GM12878 (cell line): ENCODE results near the gene MAPRE3.

Experiments
- RUNX3 ChIP-seq: IDR thresholded peaks from 2 replicates; pipeline ENCODE4 v1.6.1; 2012; ENCODE audit warnings: low read length, inconsistent platforms
- TF ChIP-seq, protein P1 (sequence below): fragments of 450-650 bp; IDR thresholded peaks from 2 replicates; pipeline ENCODE4 v1.6.1; 2016; ENCODE audit warnings: mild to moderate bottlenecking

DNA sequence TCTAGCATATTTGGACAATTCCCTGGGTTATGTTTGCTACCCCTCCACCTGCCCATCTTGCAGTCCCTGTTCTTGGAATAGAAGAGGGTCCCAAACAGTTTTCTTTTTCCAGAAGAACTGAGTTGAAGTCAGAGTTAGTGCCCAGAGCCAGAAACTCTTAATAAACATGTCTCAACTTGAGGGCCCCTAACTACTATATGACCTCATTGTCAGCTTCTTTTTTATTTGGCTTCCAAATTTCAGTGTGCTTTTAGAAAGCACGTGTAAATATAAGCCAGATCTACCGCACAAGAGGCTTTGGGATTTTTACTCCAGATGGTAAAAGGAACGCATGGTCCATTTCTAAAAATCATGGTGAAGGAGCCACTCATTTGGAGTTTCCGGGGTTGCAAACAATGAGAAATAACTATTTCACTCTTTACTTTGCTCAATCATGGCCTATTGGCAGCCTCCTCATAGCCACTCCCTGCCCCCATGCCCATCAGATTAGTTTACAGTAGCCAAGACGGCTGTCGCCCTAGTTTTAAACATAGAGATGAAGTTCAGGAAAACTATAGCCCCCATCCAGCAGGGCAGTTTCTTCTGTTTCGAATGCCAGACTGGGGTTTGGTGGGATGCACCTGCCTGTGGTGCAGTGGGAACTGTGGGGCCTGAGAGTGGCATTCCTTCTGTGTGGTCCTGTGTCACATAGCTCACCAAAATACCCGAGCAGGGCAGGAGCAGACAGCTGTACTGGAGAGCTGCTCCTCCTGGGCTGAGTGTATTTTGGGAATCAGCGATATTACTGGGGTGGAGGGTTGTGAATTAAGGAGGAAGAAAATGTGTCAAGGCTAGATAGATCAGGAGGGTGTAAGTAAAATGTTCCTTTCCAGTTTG lies 1.7 kb downstream of the MAPRE3 start:
- TF ChIP-seq, protein P1, sequence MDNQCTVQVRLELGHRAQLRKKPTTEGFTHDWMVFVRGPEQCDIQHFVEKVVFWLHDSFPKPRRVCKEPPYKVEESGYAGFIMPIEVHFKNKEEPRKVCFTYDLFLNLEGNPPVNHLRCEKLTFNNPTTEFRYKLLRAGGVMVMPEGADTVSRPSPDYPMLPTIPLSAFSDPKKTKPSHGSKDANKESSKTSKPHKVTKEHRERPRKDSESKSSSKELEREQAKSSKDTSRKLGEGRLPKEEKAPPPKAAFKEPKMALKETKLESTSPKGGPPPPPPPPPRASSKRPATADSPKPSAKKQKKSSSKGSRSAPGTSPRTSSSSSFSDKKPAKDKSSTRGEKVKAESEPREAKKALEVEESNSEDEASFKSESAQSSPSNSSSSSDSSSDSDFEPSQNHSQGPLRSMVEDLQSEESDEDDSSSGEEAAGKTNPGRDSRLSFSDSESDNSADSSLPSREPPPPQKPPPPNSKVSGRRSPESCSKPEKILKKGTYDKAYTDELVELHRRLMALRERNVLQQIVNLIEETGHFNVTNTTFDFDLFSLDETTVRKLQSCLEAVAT, result no peak
- TF ChIP-seq RUNX3, result no peak
